Measurements from ENCODE around the gene RUNX3. TPM values are rescaled to one million over a fixed set of nuclear protein-coding genes. Genes with fewer than 3 reads are reported as not detected.

Gene RUNX3
- polyA plus RNA-seq, 1 of the 3 experiments (the other 2 are of a cell fraction), result not detected

DNA sequence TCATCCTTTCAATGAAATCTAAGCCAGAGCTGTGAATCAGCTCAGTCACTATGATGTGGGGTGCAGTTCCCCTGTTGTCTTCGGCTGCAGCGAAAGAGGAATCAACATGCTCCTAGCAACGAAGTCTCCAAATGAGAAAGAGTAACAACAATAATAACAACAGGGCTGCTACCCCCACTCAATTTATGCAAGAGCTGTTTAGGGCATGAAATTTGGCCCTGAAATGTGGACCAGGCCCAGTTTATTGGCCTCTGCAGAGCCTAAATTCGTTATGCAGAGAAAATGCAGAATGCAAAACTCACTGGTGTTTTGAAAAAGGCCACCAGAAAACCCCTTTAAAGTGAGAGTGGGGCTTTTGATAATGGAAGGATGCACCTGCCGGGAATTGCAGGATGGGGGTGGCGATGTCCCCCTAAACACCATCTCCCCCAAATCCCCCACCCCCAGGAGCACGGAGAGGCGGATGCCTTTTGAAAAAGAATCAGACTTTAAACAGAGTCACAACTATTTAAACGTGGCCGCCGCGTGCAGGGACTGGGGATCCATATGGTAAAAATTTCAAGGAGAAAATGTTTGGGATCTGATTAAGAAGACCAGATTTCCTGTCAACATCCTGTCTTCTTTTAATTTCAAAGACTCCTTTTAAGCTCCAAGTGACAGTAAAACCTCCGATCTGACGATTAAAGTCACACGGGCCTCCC is 1.9 kb downstream of the RUNX3 start:
- Histone ChIP-seq H3K9me2 (no peaks in the 10 kb centered on the region), H3K79me2 (ENCODE audit: insufficient read depth) (no peaks in the 10 kb centered on the region), H3K36me3 (replicated peaks in 1 of 2; ENCODE audit: control insufficient read depth in 1 of 2, insufficient read depth in 2 of 2, low read length in 1 of 2) (no peaks in the 10 kb centered on the region), H3F3A (replicated peaks; ENCODE audit: insufficient read depth) (no peaks in the 10 kb centered on the region), H3K9ac (no peak overlapping the region), H3K4me1 (ENCODE audit: control insufficient read depth in 1 of 2, insufficient read depth in 2 of 2, low read depth in 1 of 2, low read length in 1 of 2) (peaks cover 0 to 8% of the 10 kb centered on the region in 2 experiments; a peak in 1 of 4 replicates), H2AFZ (ENCODE audit: low read depth) (no peak overlapping the region), H3K27ac (ENCODE audit: low read depth in 2 of 2, low read length in 1 of 2) (no peak overlapping the region), H3K4me3 (ENCODE audit: low read depth in 2 of 2, low read length in 1 of 2) (no peak overlapping the region), H3K27me3 (ENCODE audit: insufficient read depth) (peaks cover 84% of the 10 kb centered on the region), H3K9me3 (no peaks in the 10 kb centered on the region), H4K20me1 (ENCODE audit: insufficient read depth) (no peaks in the 10 kb centered on the region), H3K4me2 (no peak overlapping the region)
- 42% methylated on average over 15 of the region's 15 CpGs for WGBS (ENCODE audit: low lambda C conversion rate)
- CTCF ChIA-PET, result interaction anchor here (0.6 to 4.3 kb wide), 7 partner anchors 9 to 277 kb away, joined by 3 to 23 read pairs (median 5); no protein-coding TSS in a partner anchor
- no peak for DNase-seq
- TF ChIP-seq YY1 (IDR thresholded peaks at IDR 0.05; ENCODE audit: low read depth) (no peak), FOXJ3 (CRISPR knock-in tag; IDR thresholded peaks at IDR 0.05) (no peak), TAF1 (IDR thresholded peaks at IDR 0.05; ENCODE audit: borderline replicate concordance, low read depth, low read length) (no peak), RFX5 (IDR thresholded peaks at IDR 0.05; ENCODE audit: low read length) (no peak), RAD21 (IDR thresholded peaks at IDR 0.05; ENCODE audit: low read length) (no peak), TEAD4 (IDR thresholded peaks at IDR 0.05; ENCODE audit: borderline replicate concordance, insufficient read depth) (no peak), CHD2 (IDR thresholded peaks at IDR 0.05; ENCODE audit: low read length, partially characterized antibody) (no peak), ELF1 (IDR thresholded peaks at IDR 0.05) (no peak), EP300 (IDR thresholded peaks at IDR 0.05; ENCODE audit: borderline replicate concordance in 1 of 2, low read depth in 1 of 2, low read length in 1 of 2) (no peak), EZH2phosphoT487 (IDR thresholded peaks at IDR 0.05; ENCODE audit: borderline replicate concordance, low read depth) (no peak), SMC3 (IDR thresholded peaks at IDR 0.05; ENCODE audit: low read depth, low read length) (no peak), MXI1 (IDR thresholded peaks at IDR 0.05; ENCODE audit: low read depth, low read length) (no peak), NRF1 (IDR thresholded peaks at IDR 0.05; ENCODE audit: low read depth, low read length) (no peak), POLR2AphosphoS5 (IDR thresholded peaks at IDR 0.05; ENCODE audit: low read depth, low read length) (no peak), FOXM1 (IDR thresholded peaks at IDR 0.05; ENCODE audit: low read depth) (no peak)
- TF ChIP-seq, protein P1, sequence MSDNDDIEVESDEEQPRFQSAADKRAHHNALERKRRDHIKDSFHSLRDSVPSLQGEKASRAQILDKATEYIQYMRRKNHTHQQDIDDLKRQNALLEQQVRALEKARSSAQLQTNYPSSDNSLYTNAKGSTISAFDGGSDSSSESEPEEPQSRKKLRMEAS (IDR thresholded peaks at IDR 0.05; ENCODE audit: low read depth), result no peak
- TF ChIP-seq, protein P2, sequence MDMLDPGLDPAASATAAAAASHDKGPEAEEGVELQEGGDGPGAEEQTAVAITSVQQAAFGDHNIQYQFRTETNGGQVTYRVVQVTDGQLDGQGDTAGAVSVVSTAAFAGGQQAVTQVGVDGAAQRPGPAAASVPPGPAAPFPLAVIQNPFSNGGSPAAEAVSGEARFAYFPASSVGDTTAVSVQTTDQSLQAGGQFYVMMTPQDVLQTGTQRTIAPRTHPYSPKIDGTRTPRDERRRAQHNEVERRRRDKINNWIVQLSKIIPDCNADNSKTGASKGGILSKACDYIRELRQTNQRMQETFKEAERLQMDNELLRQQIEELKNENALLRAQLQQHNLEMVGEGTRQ (IDR thresholded peaks at IDR 0.05; ENCODE audit: borderline replicate concordance, low read depth, low read length), result no peak
- TF ChIP-seq, protein P3, sequence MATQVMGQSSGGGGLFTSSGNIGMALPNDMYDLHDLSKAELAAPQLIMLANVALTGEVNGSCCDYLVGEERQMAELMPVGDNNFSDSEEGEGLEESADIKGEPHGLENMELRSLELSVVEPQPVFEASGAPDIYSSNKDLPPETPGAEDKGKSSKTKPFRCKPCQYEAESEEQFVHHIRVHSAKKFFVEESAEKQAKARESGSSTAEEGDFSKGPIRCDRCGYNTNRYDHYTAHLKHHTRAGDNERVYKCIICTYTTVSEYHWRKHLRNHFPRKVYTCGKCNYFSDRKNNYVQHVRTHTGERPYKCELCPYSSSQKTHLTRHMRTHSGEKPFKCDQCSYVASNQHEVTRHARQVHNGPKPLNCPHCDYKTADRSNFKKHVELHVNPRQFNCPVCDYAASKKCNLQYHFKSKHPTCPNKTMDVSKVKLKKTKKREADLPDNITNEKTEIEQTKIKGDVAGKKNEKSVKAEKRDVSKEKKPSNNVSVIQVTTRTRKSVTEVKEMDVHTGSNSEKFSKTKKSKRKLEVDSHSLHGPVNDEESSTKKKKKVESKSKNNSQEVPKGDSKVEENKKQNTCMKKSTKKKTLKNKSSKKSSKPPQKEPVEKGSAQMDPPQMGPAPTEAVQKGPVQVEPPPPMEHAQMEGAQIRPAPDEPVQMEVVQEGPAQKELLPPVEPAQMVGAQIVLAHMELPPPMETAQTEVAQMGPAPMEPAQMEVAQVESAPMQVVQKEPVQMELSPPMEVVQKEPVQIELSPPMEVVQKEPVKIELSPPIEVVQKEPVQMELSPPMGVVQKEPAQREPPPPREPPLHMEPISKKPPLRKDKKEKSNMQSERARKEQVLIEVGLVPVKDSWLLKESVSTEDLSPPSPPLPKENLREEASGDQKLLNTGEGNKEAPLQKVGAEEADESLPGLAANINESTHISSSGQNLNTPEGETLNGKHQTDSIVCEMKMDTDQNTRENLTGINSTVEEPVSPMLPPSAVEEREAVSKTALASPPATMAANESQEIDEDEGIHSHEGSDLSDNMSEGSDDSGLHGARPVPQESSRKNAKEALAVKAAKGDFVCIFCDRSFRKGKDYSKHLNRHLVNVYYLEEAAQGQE (IDR thresholded peaks at IDR 0.05; ENCODE audit: low read depth, low read length), result no peak
- POLR2A ChIA-PET, result no interaction called here
